OCI-LY7 (cell line): Measurements from ENCODE around the gene MARCHF9.

ENCODE experiments used
- CTCF ChIP-seq: fragments of 200-600 bp; sonication (generic); conservative IDR thresholded peaks from 2 replicates; pipeline ENCODE4 v1.5.1; 2014; ENCODE audit warnings: mild to moderate bottlenecking, antibody characterized with exemption, low read length, moderate library complexity, mixed read lengths
- EZH2phosphoT487 ChIP-seq: fragments of 200-600 bp; sonication (generic); IDR thresholded peaks from 2 replicates; pipeline ENCODE4 v1.6.1; 2018; ENCODE audit warnings: low read depth, borderline replicate concordance, mild to moderate bottlenecking, mixed run types, antibody characterized with exemption, low read length, moderate library complexity, mixed read lengths

- TF ChIP-seq CTCF (no peak), EZH2phosphoT487 (no peak)
Observed at GRCh38 chr12:57755454-57756372, 810 bp downstream of the MARCHF9 start.
